GM19463 (cell line): ENCODE data around the gene MAPK8.
"Not testable (repeated sequence)": the region's sequence is repeated elsewhere in the genome, so short reads cannot be mapped to it uniquely, and the experiment has no call there.

Source experiments
- ATAC-seq: cut with Tn5 transposase; IDR thresholded peaks from one replicate; pipeline ENCODE4 v1.9.1; 2021; ENCODE audit warnings: mild to moderate bottlenecking, moderate library complexity; ENCODE audit not compliant: unreplicated experiment

The MAPK8 gene

DNA sequence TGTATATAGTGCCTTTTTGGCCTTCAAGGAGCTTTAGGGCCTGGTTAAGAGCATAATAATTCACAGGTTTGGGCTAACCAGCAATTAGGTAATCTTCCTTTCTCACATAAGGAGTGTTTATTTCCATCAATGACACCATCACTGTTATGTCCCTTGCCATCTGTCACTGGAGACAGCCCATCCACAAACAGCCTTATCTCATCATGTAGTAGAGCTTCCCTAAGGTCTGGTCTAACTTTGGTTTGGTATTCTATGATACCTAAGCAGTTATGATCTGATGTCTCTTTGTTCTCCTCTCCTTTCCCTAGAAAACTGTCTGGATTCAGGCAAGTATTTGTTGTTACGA, 26.4 kb downstream of the MAPK8 start:
- ATAC-seq, result no peak

DNA sequence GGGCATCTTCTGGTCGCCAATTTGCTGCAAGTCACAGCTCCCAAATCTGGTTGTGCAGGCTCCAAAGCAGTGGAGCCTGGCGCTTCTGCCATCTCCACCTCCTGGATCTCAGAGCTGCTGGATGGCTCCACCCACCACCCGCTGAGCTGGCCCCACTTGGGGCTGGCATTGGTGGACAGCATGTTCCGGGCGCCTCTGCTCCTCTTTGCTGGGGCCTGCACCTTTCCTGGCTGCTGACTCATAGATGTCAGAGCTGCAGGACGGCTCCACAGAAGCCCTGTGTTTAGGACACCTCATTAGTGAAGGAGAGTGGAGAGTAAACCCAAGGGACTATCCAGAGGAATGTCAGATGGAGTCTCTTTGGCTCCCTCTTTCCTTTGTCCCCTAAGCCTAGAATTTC, 27.4 kb downstream of the MAPK8 start:
- no peak for ATAC-seq

DNA sequence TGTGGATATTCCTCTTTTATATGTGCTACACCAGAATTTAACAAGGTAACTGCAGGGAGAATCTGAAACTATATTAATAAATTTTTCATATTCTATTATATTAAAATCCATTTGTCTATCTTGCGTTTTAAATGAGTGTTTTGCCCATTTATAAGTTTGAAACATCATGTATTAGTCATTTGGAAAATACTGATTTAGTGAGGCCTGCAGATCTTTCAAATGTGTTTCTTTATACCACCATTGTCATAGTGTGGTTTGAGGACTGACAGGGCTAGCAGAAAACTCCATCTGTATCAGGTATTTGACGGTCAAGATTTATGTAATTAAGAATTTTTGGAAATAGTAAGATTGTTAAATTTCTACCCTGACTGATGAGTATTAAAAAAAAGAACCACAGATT, 29.3 kb downstream of the MAPK8 start:
- ATAC-seq, result no peak

GRCh38 chr10:48336978-48337599, 30.6 kb downstream of the MAPK8 start:
- ATAC-seq, result peak; percentile 88

- ATAC-seq, result no peak
Measured at GRCh38 chr10:48340734-48341133, 34.3 kb downstream of the MAPK8 start.

DNA sequence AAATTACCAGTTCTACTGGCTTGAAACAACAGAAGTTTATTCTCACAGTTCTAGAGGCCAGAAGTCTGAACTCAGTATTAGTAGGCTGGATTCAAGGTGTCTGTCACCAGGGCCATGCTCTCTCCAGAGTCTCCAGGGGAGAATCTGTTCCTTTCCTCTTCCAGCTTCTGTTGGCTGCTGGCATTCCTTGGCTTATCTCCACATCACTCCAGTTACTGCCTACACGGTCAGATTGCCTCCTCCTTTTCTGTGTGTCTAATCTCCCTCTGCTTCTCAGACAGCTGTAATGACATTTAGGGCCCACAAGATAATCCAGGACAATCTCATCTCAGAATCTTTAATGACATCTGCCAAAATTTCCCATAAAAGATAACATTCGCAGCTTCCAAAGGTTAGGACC, 36.6 kb downstream of the MAPK8 start:
- no peak for ATAC-seq

GRCh38 chr10:48343921-48344598, 37.6 kb downstream of the MAPK8 start:
- ATAC-seq, result no peak

DNA sequence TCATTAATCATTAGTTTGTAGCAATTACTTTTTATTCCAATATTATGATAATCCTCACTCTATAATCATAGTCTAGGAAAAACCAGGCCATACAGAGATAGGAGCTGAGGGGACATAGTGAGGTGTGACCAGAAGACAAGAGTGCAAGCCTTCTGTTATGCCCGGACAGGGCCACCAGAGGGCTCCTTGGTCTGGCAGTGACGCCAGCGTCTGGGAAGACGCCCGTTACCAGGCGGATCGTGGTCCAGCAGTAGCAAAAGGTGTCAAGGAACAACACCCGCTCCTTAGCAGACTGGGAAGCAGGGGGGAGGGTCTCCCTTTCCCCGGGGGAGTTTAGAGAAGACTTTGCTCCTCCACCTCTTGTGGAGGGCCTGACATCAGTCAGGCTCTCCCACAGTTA, 39.8 kb downstream of the MAPK8 start:
- ATAC-seq, result not testable (repeated sequence)

- ATAC-seq, result not testable (repeated sequence)
Measured at GRCh38 chr10:48347539-48347938, 41.1 kb downstream of the MAPK8 start.

DNA sequence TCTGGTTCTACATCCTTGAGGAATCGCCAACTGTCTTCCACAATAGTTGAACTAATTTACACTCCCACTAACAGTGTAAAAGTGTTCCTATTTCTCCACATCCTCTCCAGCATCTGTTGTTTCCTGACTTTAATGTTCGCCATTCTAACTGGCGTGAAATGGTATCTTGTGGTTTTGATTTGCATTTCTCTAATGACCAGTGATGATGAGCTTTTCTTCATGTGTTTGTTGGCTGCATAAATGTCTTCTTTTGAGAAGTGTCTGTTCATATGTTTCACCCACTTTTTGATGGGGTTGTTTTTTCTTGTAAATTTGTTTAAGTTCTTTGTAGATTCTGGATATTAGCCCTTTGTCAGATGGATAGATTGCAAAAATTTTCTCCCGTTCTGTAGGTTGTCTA, 41.5 kb downstream of the MAPK8 start:
- ATAC-seq, result not testable (repeated sequence)

DNA sequence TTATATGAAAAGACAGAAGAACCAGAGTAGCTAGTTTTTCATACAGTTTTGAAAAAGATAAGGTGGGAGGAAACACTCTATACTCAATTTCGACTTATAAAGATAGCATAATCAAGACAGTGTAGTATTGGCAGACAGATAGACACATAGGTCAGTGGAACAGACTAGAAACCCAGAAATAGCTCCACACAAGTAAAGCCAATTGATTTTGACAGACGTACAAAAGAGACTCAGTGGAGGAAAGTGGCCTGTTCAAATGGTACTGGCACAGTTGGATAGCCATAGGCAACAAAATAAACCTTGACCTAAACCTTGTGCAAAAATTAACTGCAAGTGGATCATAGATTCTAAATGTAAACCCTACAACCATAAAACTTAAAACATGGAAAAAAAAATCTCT, 46.8 kb downstream of the MAPK8 start:
- ATAC-seq, result no peak

- no peak for ATAC-seq
Measured at GRCh38 chr10:48357631-48358030, 51.2 kb downstream of the MAPK8 start.

- ATAC-seq, result no peak
Measured at GRCh38 chr10:48358162-48358561, 51.7 kb downstream of the MAPK8 start.

DNA sequence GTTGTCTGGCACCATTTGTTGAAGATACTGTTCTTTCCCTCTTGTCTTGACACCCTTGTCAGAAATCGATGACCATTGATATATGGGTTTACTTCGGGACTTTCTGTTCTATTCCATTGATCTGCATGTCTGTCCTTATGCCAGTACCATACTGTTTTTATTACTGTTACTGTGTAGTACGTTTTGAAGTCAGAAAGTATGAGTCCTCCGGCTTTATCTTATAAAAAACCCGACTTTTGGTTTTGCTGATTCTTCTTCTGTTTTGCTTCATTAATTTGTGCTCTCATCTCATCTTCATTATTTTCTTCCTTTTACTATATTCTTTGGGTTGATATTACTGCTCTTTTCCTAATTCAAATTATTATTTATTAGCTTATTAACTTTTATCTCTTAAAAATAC, 52.4 kb downstream of the MAPK8 start:
- no peak for ATAC-seq

GRCh38 chr10:48361176-48361575, 54.7 kb downstream of the MAPK8 start:
- ATAC-seq, result no peak

- no peak for ATAC-seq
Measured at GRCh38 chr10:48363617-48364355, 57.3 kb downstream of the MAPK8 start.

DNA sequence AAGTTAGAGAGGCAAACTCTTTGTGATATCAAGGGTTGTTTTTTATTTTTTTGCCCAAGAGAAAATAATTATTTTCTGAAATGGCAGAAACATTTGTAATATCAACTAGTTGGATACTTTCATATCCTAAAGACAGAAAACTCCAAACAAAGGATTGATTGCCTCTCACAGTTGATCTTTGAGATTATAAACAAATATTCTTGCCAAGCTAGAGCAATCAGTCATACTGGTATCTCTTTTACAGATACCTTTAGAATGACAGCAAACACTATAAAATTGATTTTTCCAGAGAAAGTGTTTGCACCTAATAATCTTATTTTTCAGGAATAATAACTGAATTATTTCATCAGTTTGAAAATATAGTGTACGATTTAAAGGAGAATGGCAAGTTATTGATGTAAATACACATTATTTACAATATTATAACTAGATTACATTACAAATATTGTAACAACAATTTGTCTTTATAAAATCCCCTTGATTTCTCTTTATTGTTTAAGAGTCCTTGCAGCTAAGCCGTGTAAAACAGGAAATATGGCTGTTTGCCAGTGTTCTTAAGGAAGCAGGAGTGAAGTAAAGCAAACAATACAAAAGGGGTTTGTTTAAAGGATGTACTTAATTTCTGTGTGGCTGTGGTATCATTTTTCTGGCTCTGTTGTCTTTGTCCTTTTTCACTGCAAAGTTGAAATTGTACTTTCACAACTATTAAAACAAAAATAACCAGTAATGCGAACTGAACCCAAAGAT, 58.4 kb downstream of the MAPK8 start:
- ATAC-seq, result no peak

- no peak for ATAC-seq
Measured at GRCh38 chr10:48365668-48366067, 59.2 kb downstream of the MAPK8 start.

GRCh38 chr10:48366261-48366660, 59.8 kb downstream of the MAPK8 start:
- ATAC-seq, result no peak

DNA sequence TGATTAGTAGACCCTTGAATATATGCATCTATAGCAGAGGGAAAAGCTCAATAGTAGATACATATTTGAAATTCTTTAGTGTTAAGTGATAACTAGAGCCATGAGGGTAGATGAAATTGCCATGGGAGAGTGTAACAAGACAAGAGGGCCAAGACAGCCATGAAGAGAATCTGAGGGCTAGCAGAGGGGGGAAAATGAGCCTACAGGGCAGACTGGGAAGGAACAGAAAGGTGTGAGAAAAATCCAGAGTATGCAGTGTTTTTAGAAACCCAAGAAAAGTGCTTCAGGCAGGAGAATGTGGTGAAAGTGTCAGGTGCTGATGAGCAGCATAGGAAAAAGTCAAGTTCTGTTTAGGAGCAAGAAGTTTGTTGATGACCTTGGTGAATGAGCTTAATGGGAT, 63.0 kb downstream of the MAPK8 start:
- ATAC-seq, result no peak

- ATAC-seq, result no peak
Measured at GRCh38 chr10:48377751-48378530, 71.5 kb downstream of the MAPK8 start.
